RWPE1 (cell line): Measurements from ENCODE around the gene PDE4B.

Experiments
- CTCF ChIA-PET: fragments of 350-600 bp; sonication (Branson Sonifier 250); formaldehyde crosslinking; extraction: SDS; loops from one replicate; lab custom pipeline; 2021; lab: Yijun Ruan, JAX
- POLR2A ChIA-PET: fragments of 400-600 bp; formaldehyde crosslinking; extraction: SDS; loops from one replicate; lab custom pipeline; 2020; ENCODE audit warnings: antibody characterized with exemption; ENCODE audit not compliant: low non-redundant PET; lab: Yijun Ruan, JAX
- DNase-seq: peaks from one replicate; pipeline ENCODE4 v3.0.0; 2012; ENCODE audit warnings: low spot score
- H3K27ac ChIP-seq: fragments of 450-650 bp; 2 replicates; pipeline ENCODE4 v1.5.1; 2017
- CTCF ChIP-seq: fragments of 450-650 bp; conservative IDR thresholded peaks from 2 replicates; pipeline ENCODE4 v1.5.1; 2017; ENCODE audit warnings: low read depth, mild to moderate bottlenecking

PDE4B gene

GRCh38 chr1:66246351-66247269, 453.9 kb downstream of the PDE4B start:
- POLR2A ChIA-PET: no interaction called here
- CTCF ChIA-PET: interaction anchor here (0.5 to 0.9 kb wide), 3 partner anchors 175 to 1279 kb away, joined by 3 to 4 read pairs (median 3); no protein-coding TSS in a partner anchor
- no peak for TF ChIP-seq CTCF
- no peak overlapping the region for H3K27ac ChIP-seq
- DNase-seq: no peak

GRCh38 chr1:66247415-66248208, 454.9 kb downstream of the PDE4B start:
- no peak overlapping the region for H3K27ac ChIP-seq
- no peak for DNase-seq
- ChIA-PET POLR2A (no interaction called here), CTCF (interaction anchor here (0.5 to 0.9 kb wide), 2 partner anchors 174 to 260 kb away, joined by 3 read pairs; no protein-coding TSS in a partner anchor)
- TF ChIP-seq CTCF: no peak

- POLR2A ChIA-PET: no interaction called here
- no peak for TF ChIP-seq CTCF
- CTCF ChIA-PET: interaction anchor here (0.9 kb wide), 1 partner anchor 259 kb away, joined by 3 read pairs; no protein-coding TSS in a partner anchor
- no peak overlapping the region for H3K27ac ChIP-seq
- DNase-seq: no peak
These were observed 455.6 kb downstream of the PDE4B start for GRCh38 chr1:66248257-66248656.

- DNase-seq: no peak
- TF ChIP-seq CTCF: no peak
- CTCF ChIA-PET: interaction anchor here (0.6 to 0.9 kb wide), 4 partner anchors 15 to 514 kb away, joined by 3 to 4 read pairs (median 3); no protein-coding TSS in a partner anchor
- H3K27ac ChIP-seq: no peak overlapping the region
- POLR2A ChIA-PET: no interaction called here
These were observed 456.1 kb downstream of the PDE4B start for GRCh38 chr1:66248746-66249145.

GRCh38 chr1:66250075-66250474, 457.4 kb downstream of the PDE4B start:
- ChIA-PET POLR2A (no interaction called here), CTCF (interaction anchor here (0.6 to 1.5 kb wide), 3 partner anchors 196 to 254 kb away, joined by 5 to 8 read pairs (median 5); no protein-coding TSS in a partner anchor)
- no peak for DNase-seq
- TF ChIP-seq CTCF: no peak
- H3K27ac ChIP-seq: no peak overlapping the region

GRCh38 chr1:66250478-66250877, 457.8 kb downstream of the PDE4B start:
- POLR2A ChIA-PET: no interaction called here
- DNase-seq: no peak
- no peak overlapping the region for H3K27ac ChIP-seq
- CTCF ChIA-PET: interaction anchor here (0.6 to 1.7 kb wide), 5 partner anchors 10 to 253 kb away, joined by 3 to 8 read pairs (median 5); no protein-coding TSS in a partner anchor
- TF ChIP-seq CTCF: no peak
